ENCODE results near the gene CCDC3.

DNA sequence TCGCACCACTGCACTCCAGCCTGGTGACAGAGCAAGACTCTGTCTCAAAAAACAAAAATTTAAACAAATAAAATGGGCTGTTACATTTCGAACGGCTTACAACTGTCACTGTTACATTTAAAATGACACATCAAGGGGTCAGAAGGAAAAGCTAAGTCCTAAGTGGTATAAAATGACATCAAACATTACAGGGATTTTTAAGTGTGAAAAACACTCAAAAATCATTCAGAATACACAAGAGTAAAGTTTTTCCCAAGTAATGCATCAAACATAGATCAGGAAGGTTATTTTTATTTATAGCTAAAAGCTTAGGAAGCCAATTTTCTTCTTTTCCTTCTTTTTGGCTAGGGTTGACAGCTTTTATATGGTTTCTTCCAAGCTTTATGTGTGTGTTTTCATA, 39.0 kb downstream of the CCDC3 start:
- TF ChIP-seq POLR2AphosphoS5 (IDR thresholded peaks at IDR 0.05; ENCODE audit: insufficient read depth in 1 of 2, low read depth in 1 of 2) (no peak), POLR2A (IDR thresholded peaks at IDR 0.05) (no peak)
- TF ChIP-seq, protein P1, sequence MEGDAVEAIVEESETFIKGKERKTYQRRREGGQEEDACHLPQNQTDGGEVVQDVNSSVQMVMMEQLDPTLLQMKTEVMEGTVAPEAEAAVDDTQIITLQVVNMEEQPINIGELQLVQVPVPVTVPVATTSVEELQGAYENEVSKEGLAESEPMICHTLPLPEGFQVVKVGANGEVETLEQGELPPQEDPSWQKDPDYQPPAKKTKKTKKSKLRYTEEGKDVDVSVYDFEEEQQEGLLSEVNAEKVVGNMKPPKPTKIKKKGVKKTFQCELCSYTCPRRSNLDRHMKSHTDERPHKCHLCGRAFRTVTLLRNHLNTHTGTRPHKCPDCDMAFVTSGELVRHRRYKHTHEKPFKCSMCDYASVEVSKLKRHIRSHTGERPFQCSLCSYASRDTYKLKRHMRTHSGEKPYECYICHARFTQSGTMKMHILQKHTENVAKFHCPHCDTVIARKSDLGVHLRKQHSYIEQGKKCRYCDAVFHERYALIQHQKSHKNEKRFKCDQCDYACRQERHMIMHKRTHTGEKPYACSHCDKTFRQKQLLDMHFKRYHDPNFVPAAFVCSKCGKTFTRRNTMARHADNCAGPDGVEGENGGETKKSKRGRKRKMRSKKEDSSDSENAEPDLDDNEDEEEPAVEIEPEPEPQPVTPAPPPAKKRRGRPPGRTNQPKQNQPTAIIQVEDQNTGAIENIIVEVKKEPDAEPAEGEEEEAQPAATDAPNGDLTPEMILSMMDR (IDR thresholded peaks at IDR 0.05) = no peak
